Muscle of leg (tissue), 11 donors: ENCODE results near the gene HOXB6. TPM values are rescaled to one million over a fixed set of nuclear protein-coding genes. Genes with fewer than 3 reads are reported as not detected.
A peak's percentile ranks its signal among the peaks of the same experiment; 100 is the strongest.

ENCODE experiments used
- DNase-seq: peaks from one replicate; pipeline ENCODE4 v3.0.0; 2013
- H3K27ac ChIP-seq: one replicate; pipeline ENCODE4 v1.5.1; 2013; ENCODE audit warnings: mild to moderate bottlenecking, low read length, control low read depth
- H3K27me3 ChIP-seq: one replicate; pipeline ENCODE4 v1.6.1; 2013; ENCODE audit warnings: low read length; ENCODE audit not compliant: control insufficient read depth, insufficient read depth
- H3K36me3 ChIP-seq: one replicate; pipeline ENCODE4 v1.6.1; 2013; ENCODE audit warnings: low read length; ENCODE audit not compliant: control insufficient read depth, insufficient read depth
- H3K4me1 ChIP-seq: one replicate; pipeline ENCODE4 v1.6.1; 2013; ENCODE audit warnings: low read length; ENCODE audit not compliant: control insufficient read depth, insufficient read depth
- H3K4me3 ChIP-seq: one replicate; pipeline ENCODE4 v1.5.1; 2013; ENCODE audit warnings: low read length, control low read depth
- H3K9me3 ChIP-seq: replicated peaks from 2 replicates; pipeline ENCODE4 v1.6.1; 2013; ENCODE audit warnings: low read depth, low read length; ENCODE audit not compliant: control insufficient read depth
- WGBS: methylation state at CpG from one replicate; pipeline ENCODE4 v1.1.5; 2013; ENCODE audit warnings: missing lambda C conversion rate; ENCODE audit not compliant: insufficient coverage; 5-methylcytosine and 5-hydroxymethylcytosine counted together
- polyA plus RNA-seq, 8 donors: library from polyadenylated mRNA; unstranded; fragments of 120-200 nt; gene quantifications; one replicate each; pipeline versions ENCODE4 v1.2.1 to v1.2.3, GENCODE V29; 2013; ENCODE audit warnings: inconsistent platforms in 1 of 8, low replicate concordance in 1 of 8; ENCODE audit not compliant: insufficient read length in 8 of 8, insufficient read depth in 1 of 8
- total RNA-seq: library from RNA; stranded (reverse); fragments of 120-200 nt; gene quantifications from one replicate; pipeline ENCODE4 v1.2.4, GENCODE V29; 2013

HOXB6 gene
- total and polyA plus RNA-seq, 9 donors = 0.84 to 1.7 (median 1.2) TPM

DNA sequence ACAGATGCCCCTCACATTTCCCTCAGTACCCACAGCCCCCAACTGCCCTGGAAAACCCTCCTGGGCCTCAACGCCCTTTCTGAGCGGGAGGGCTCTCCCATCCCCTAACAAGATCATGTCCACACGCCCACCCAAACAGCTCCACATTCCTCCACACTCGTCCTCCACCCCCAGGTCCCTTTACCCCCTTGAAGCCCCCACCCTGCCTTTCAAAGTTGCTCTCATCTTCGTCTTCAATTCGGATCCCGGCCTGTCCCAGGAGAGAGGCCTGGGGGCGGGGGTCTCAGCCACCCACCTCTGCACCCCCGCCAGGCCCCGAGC is 41.0 kb downstream of the HOXB6 start:
- no peak overlapping the region for H3K27ac ChIP-seq
- peaks cover 17% of the 10 kb centered on the region for H3K4me1 ChIP-seq
- H3K4me3 ChIP-seq = peak overlapping the region; percentile 48

DNA sequence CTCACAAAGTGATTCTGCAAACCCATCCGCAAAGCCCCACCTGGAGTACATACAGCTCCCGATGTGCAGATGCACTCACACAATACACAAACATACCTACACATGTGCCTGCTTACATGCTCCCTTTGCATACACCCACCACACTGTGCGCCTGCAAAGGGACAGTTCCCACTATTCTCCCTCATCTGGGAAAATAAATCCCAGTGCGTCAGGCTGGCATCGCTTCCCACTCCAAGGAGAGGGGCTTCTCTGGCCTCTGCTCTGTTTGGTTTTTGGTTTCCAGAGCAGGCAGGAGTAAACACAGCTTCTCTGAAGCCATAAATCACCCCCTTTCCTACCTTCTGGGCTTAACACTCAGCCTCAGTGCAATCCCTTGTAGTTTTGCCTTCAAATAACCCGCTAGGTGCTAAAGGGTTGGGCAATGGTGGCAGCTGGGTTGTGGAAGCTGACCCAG is 41.4 kb downstream of the HOXB6 start:
- 45% methylated on average over 5 of the region's 6 CpGs for WGBS
- H3K9me3 ChIP-seq = no peaks in the 10 kb centered on the region
- H3K4me3 ChIP-seq = peak overlapping the region; percentile 48
- H3K4me1 ChIP-seq = peaks cover 17% of the 10 kb centered on the region
- DNase-seq = no peak
- no peaks in the 10 kb centered on the region for H3K36me3 ChIP-seq
- no peak overlapping the region for H3K27ac ChIP-seq
- H3K27me3 ChIP-seq = peaks cover 94% of the 10 kb centered on the region

More for the DNA sequence above, 41.0 kb downstream of the HOXB6 start:
- Histone ChIP-seq H3K36me3 (no peaks in the 10 kb centered on the region), H3K9me3 (no peaks in the 10 kb centered on the region), H3K27me3 (peaks cover 94% of the 10 kb centered on the region)
- WGBS = 8% methylated on average over 9 of the region's 10 CpGs
- DNase-seq = no peak

DNA sequence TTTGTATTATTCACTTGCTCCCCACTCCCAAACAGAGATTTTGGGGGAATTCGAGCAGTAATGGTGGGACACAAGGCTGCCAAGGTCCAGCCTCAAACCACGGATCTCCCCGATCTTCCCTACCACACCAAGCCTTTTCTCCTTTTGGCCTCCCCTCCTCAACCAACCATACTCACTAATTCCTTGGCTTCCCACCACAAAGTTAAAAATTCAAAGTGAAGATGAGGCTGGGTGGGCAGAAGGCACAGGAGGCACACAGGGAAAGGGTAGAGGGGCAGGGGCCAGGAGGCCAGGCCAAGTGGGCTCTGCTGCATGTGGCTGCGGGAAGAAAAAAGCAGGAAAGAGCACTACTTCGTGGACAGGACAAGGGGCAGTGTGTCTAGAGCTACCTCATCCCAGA is 41.9 kb downstream of the HOXB6 start:
- Histone ChIP-seq H3K4me1 (peaks cover 17% of the 10 kb centered on the region), H3K4me3 (no peak overlapping the region), H3K36me3 (no peaks in the 10 kb centered on the region), H3K27ac (no peak overlapping the region), H3K9me3 (no peaks in the 10 kb centered on the region), H3K27me3 (peaks cover 94% of the 10 kb centered on the region)
- DNase-seq = no peak
- 51% methylated on average over 2 of the region's 5 CpGs for WGBS

DNA sequence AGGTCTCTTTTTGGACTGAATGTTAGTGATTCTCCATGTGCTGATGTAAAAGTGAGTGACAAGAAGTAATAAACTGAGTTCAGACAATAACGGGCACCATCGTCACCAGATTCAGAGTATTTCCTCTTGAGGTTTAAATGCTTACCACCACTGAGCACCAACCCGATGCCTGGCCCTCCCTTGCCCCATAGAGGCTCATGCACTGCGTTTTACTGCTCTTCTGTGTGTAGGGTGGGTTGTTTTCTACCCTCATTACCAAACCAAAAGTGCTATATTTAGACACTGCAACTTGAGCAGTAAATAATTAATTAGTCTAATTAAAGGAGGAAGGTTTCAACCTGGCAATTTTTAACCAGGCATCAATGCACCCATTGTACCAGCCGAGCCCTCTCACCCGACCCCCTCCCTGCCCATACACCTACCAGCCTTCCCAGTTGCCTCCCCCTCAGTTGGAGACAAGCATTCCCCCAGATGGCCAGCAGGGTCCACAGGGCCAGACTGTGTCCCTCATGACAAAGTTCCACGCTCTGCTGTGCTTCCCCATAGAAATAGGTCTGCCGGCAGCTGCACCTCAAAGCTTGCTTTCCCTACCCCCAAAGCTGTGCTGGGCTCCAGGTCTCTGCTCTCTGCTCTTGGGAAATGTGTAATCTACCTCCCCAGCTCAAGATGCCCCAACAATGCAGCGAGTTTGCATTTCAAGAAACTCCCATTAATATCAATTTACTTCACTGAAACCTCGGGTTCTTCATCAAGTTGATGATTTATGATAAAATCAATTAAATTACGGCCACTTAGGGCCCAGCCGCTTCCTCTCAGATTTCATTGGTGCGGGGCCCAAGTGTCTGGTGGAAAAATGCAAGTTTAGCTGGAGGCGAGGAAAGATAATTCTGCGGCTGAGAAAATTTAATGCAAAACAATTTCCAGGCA is 42.6 kb downstream of the HOXB6 start:
- no peaks in the 10 kb centered on the region for H3K36me3 ChIP-seq
- no peaks in the 10 kb centered on the region for H3K9me3 ChIP-seq
- no peak overlapping the region for H3K4me3 ChIP-seq
- 44% methylated on average over 7 of the region's 15 CpGs for WGBS
- DNase-seq = no peak
- H3K4me1 ChIP-seq = peaks cover 17% of the 10 kb centered on the region
- H3K27me3 ChIP-seq = peaks cover 94% of the 10 kb centered on the region
- H3K27ac ChIP-seq = no peak overlapping the region

DNA sequence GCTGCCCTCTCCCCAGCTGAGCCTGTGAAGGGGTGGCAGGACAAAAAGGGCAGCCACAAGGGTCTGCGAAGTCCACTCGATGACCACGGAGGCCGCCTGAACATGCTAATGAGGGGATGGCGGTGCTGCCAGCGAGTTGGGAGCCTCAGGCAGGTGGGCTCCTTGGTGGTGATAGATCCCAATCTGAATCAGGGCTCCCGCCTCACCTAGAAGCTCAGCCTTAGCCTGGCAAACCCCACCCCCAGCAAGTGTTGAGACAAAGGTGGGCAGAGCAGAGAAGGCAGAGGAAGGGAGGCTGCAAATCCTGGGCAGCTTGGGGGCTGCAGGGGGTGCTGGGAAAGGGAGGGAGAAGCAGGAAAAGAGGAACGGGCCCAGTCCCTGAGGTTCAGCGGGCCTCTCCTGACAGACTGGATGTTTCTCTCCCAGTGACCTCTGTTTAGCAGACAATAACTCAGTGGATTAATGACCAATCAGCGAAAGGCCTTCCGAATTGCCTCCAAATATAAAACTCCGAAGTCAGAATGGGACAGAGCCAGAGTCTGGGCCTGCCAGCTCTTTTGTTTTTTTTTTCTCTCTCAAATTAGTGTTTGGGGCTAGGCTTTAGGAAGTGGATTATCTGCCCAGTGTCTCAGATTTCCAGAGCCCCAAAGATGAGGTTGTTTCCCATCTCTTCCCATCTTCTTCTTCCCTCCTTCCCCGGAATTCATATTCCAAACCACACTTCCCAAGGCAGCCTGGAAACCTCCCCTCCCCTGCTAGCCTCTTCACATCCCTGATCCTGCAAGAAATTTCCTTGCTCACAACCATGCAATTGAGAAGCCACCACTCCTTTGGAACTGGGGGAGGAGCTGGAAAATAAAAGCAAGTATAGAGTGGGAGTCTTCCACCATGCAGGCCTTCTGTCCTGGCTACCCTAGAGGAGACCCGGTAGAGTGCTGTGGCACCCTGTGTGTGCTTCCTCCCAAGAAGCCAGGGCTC is 44.7 kb downstream of the HOXB6 start:
- peaks cover 18% of the 10 kb centered on the region for H3K4me1 ChIP-seq
- no peaks in the 10 kb centered on the region for H3K36me3 ChIP-seq
- H3K27ac ChIP-seq = no peak overlapping the region
- no peaks in the 10 kb centered on the region for H3K9me3 ChIP-seq
- 39% methylated on average over 4 of the region's 14 CpGs for whole genome bisulfite sequencing
- H3K27me3 ChIP-seq = peaks cover 90% of the 10 kb centered on the region
- no peak overlapping the region for H3K4me3 ChIP-seq
- DNase-seq = no peak

DNA sequence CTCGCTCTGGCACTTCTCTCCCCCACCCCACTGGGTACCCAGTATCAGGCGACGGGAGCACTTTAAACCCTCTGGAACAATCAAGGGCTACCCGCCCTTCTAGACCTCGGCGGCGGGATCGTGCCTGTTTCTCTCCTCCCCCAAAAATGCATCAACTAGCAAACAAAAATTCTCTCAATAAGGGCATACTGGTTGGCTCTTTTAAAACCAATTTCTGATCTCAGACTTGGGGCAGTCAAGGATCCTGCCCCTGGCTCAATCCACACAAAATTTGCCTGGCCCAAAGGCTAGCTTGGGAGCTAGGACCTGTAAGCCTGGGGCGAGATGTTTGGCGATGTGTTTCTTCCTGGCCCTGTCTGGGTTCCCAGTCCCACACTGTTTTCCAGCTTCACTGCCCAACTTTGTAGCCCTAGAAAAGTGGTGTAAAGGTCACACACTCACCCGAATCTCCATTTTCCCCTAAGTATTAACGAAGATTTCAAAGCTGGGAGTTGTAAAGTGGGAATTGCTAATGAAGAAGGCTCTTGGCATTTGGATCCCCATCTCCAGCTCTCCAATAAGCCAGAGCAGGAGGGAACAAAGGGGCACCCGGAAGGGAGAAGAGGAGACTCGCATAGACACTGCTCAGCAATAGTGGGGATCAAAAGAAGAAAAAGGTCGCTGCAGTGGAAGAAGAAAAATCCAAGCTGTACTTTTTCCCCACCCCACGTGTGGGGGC is 45.5 kb downstream of the HOXB6 start:
- Histone ChIP-seq H3K27ac (no peak overlapping the region), H3K4me3 (no peak overlapping the region), H3K27me3 (peaks cover 89% of the 10 kb centered on the region), H3K4me1 (peaks cover 24% of the 10 kb centered on the region), H3K36me3 (no peaks in the 10 kb centered on the region), H3K9me3 (no peaks in the 10 kb centered on the region)
- 53% methylated on average over 8 of the region's 16 CpGs for WGBS
- no peak for DNase-seq

DNA sequence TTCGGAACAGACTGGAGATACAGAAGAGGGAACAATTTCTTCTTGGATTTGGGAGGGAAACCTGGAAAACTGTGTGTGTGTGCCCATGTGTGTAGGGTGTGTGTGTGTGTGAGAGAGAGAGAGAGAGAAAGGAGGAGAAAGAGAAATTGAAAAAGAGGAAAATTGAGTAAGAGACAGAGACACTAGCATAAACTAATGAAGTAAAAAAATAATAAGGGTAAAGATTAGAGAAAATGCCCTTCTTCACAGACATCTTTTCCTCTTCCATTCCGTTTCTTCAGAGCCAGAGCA is 46.0 kb downstream of the HOXB6 start:
- no peaks in the 10 kb centered on the region for H3K9me3 ChIP-seq
- H3K36me3 ChIP-seq = no peaks in the 10 kb centered on the region
- H3K4me3 ChIP-seq = no peak overlapping the region
- H3K27ac ChIP-seq = no peak overlapping the region
- H3K27me3 ChIP-seq = peaks cover 92% of the 10 kb centered on the region
- no peak for DNase-seq
- peaks cover 26% of the 10 kb centered on the region for H3K4me1 ChIP-seq
- WGBS = 77% methylated on average over 2 of the region's 2 CpGs

DNA sequence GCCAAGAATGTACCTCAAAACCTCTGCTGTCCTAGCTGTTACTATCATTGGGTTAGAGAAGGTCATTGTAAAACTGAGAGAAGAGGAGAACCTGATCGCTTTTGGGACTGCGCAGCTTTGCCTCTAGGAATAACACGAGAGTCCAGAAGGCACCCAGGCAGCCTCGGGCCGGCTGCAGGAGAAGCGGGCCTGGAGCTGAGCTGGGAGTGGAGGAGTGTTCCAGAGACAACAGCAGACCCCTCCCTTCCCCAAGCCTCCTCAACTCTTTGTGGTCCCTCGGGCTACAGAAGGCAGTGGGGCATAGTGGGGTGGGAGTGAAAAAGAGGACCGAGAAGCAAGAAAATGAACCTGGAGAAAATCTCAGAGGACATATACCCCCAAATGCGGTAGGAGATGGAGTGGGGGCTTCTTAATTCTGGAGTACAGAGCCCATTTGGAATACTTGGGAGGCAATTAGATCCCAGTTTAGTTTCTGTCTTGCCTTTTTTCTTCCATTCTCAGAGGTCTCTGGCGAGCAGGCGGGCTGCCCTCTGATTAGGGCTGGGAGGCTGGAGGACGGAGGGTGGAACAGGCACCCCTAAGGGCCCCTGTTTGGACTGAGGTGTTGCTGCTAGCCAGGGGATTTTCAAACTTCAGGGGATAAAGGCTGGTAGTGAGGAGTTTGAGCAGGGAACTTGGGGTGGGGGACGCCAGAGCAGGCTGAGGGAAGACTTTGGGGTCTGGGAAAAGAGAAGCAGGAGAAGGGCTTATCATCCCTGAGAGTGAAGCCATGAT is 46.5 kb downstream of the HOXB6 start:
- H3K4me3 ChIP-seq = no peak overlapping the region
- no peaks in the 10 kb centered on the region for H3K36me3 ChIP-seq
- H3K9me3 ChIP-seq = no peaks in the 10 kb centered on the region
- WGBS = 73% methylated on average over 6 of the region's 13 CpGs
- H3K27ac ChIP-seq = no peak overlapping the region
- peaks cover 23% of the 10 kb centered on the region for H3K4me1 ChIP-seq
- H3K27me3 ChIP-seq = peaks cover 87% of the 10 kb centered on the region
- DNase-seq = no peak

DNA sequence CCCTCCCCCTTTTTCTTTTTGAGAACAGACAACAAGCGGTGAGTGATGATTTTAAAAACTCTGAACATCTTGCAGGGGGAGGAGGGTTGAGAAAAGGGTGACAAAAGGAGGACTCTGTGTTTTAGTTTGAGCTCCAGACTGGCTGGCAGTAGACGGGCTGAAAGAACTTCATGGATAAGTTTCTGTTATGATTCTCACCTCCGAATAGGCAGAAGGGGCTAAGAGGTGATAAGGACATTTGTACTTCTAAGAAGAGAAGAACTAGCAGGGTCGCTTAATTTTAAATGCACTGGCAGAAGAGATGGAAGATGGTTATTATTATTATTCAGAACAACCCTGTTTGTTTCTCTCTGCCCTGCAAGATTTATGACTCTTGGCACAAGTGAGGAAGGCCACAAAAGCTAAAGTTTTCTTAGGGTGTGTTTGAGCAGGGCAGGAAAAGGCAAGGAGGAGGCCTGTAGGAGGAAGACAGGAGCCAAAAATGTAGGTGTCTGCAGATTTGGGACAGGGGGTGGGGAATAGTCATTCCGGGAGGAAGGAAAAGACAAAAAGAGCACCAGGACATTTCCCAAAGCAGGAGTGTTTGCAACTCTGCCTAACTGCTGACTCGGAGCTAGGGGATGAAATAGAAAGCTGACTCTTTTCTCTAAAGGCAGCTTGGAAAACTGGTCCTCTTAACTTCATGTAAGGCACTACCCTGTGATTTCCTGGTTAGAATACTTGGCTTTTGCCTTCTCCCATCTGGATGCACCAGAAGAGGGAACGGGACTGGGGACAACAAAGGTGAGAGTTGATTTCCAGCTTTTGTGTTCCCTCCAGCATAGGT is 48.0 kb downstream of the HOXB6 start:
- peaks cover 86% of the 10 kb centered on the region for H3K27me3 ChIP-seq
- no peak overlapping the region for H3K27ac ChIP-seq
- H3K4me3 ChIP-seq = no peak overlapping the region
- no peaks in the 10 kb centered on the region for H3K9me3 ChIP-seq
- no peak for DNase-seq
- peaks cover 28% of the 10 kb centered on the region for H3K4me1 ChIP-seq
- H3K36me3 ChIP-seq = no peaks in the 10 kb centered on the region
- 76% methylated on average over 2 of the region's 7 CpGs for WGBS
